ENCODE data around the gene SLC25A20. TPM values are rescaled to one million over a fixed set of nuclear protein-coding genes. Genes with fewer than 3 reads are reported as not detected.

Gene SLC25A20
- total and polyA plus RNA-seq, 3 experiments from 2014 or later = 29.1 to 40.1 (median 31.5) TPM

GRCh38 chr3:48896936-48897335, 1.7 kb downstream of the SLC25A20 start:
- Mint-ChIP-seq H3K4me3 (peak overlapping the region; percentile 57 to 99 (median 78)), H3K4me1 (peaks cover 37 to 62% (median 46%) of the 10 kb centered on the region in 3 donors), H3K9me3 (no peaks in the 10 kb centered on the region), H3K36me3 (peaks cover 0 to 14% (median 2%) of the 10 kb centered on the region in 3 donors), H3K27me3 (no peaks in the 10 kb centered on the region), H3K27ac (peak overlapping the region in 7 of 8 donors; percentile 81 to 96 (median 91))
- Histone ChIP-seq H3K4me3 (ENCODE audit: low read length) (no peak overlapping the region), H3K4me1 (ENCODE audit: insufficient read depth, low read length) (peaks cover 38% of the 10 kb centered on the region), H3K36me3 (ENCODE audit: insufficient read depth, low read length) (no peaks in the 10 kb centered on the region), H3K27ac (ENCODE audit: low read depth, low read length) (no peak overlapping the region), H3K9me3 (ENCODE audit: low read length) (no peaks in the 10 kb centered on the region), H3K27me3 (ENCODE audit: insufficient read depth, low read length, poor library complexity, severe bottlenecking) (no peaks in the 10 kb centered on the region)
- no peak for DNase-seq
- ChIA-PET CTCF (interaction anchor here (0.6 to 3.2 kb wide), 5 partner anchors 9 to 155 kb away, joined by 3 to 22 read pairs (median 8); partner anchors contain the start of genes ARIH2 and PRKAR2A), POLR2A (interaction anchor here (0.7 to 1.0 kb wide), 2 partner anchors 199 to 1672 kb away, joined by 3 to 6 read pairs; no protein-coding TSS in a partner anchor)

DNA sequence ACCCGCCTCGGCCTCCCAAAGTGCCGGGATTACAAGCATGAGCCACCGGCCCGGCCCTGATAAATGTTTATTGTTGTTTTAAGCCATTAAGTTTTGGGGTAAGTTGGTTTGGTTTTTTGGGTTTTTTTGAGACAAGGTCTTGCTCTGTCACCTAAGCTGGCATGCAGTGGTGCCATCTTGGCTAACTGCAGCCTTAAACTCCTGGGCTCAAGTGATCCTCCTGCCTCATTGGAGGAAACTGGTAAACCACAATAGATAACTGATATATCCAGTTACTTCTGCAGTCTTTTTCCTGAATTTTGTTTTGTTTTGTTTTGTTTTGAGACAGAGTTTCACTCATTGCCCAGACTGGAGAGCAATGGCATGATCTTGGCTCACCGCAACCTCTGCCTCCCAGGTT, 4.2 kb downstream of the SLC25A20 start:
- no peaks in the 10 kb centered on the region for H3K9me3 ChIP-seq (ENCODE audit: low read length)
- ChIA-PET CTCF (interaction anchor here (0.7 kb wide), 1 partner anchor 38 kb away, joined by 5 read pairs; no protein-coding TSS in a partner anchor), POLR2A (no interaction called here)
- H3K4me1 ChIP-seq (ENCODE audit: insufficient read depth, low read length) = peaks cover 31% of the 10 kb centered on the region
- Mint-ChIP-seq H3K36me3 (peaks cover 0 to 31% (median 10%) of the 10 kb centered on the region in 3 donors), H3K27ac (peak overlapping the region in 1 of 8 donors; percentile 93), H3K4me1 (peaks cover 35 to 56% (median 39%) of the 10 kb centered on the region in 3 donors), H3K4me3 (no peak overlapping the region), H3K27me3 (no peaks in the 10 kb centered on the region), H3K9me3 (no peaks in the 10 kb centered on the region)
- no peak overlapping the region for H3K27ac ChIP-seq (ENCODE audit: low read depth, low read length)
- no peak overlapping the region for H3K4me3 ChIP-seq (ENCODE audit: low read length)
- no peaks in the 10 kb centered on the region for H3K36me3 ChIP-seq (ENCODE audit: insufficient read depth, low read length)
- H3K27me3 ChIP-seq (ENCODE audit: insufficient read depth, low read length, poor library complexity, severe bottlenecking) = no peaks in the 10 kb centered on the region
- no peak for DNase-seq

DNA sequence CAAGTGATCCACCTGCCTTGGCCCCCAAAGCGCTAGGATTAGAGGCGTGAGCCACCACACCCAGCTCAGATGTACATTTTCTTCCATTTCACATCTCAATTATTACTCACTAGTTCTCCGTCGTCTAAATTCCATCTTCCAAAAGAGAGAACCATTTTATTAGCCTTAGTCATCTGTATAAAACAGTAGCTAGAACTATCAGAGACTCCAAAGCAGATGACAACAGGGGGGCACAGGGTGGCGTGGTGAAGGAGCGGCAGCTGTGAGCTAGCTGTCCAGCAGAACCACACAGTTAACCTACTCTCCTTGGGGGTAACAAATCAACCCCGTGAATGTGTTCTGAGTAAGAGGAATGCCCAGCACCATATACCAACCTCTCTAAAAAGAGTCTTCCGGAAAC, 7.1 kb downstream of the SLC25A20 start:
- no peak for DNase-seq
- CTCF ChIA-PET = no interaction called here
- POLR2A ChIA-PET = no interaction called here
- H3K9me3 ChIP-seq (ENCODE audit: low read length) = no peaks in the 10 kb centered on the region
- no peaks in the 10 kb centered on the region for H3K9me3 Mint-ChIP-seq
- H3K4me3 ChIP-seq (ENCODE audit: low read length) = no peak overlapping the region
- no peaks in the 10 kb centered on the region for H3K27me3 Mint-ChIP-seq
- no peak overlapping the region for H3K27ac Mint-ChIP-seq
- H3K4me3 Mint-ChIP-seq = no peak overlapping the region
- H3K4me1 Mint-ChIP-seq = peaks cover 16 to 39% (median 22%) of the 10 kb centered on the region in 3 donors
- no peaks in the 10 kb centered on the region for H3K36me3 ChIP-seq (ENCODE audit: insufficient read depth, low read length)
- peaks cover 0 to 40% (median 11%) of the 10 kb centered on the region in 3 donors for H3K36me3 Mint-ChIP-seq
- H3K27ac ChIP-seq (ENCODE audit: low read depth, low read length) = no peak overlapping the region
- H3K4me1 ChIP-seq (ENCODE audit: insufficient read depth, low read length) = peaks cover 8% of the 10 kb centered on the region
- H3K27me3 ChIP-seq (ENCODE audit: insufficient read depth, low read length, poor library complexity, severe bottlenecking) = no peaks in the 10 kb centered on the region

DNA sequence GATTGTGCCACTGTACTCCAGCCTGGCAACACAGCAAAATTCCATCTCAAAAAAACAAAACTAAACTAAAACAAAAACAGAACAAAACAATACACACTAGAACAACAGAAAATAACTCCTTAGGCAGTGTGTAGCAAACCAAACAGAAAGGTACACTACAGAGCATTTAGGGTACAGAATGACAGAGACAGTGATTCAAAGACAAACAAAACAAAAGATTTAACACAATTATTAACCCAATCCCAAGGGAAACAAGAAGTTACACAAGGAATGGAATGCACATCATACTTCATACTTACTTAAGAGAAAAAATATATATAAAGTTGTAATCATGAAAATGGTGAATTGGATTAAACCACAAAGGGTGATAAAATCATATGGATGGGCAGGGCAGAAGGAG, 12.9 kb downstream of the SLC25A20 start:
- no peak overlapping the region for H3K4me3 Mint-ChIP-seq
- ChIA-PET POLR2A (no interaction called here), CTCF (no interaction called here)
- no peak for DNase-seq
- no peak overlapping the region for H3K27ac ChIP-seq (ENCODE audit: low read depth, low read length)
- no peaks in the 10 kb centered on the region for H3K9me3 ChIP-seq (ENCODE audit: low read length)
- H3K36me3 ChIP-seq (ENCODE audit: insufficient read depth, low read length) = no peaks in the 10 kb centered on the region
- H3K4me1 ChIP-seq (ENCODE audit: insufficient read depth, low read length) = no peaks in the 10 kb centered on the region
- H3K4me1 Mint-ChIP-seq = peaks cover 17 to 30% (median 22%) of the 10 kb centered on the region in 3 donors
- H3K27me3 ChIP-seq (ENCODE audit: insufficient read depth, low read length, poor library complexity, severe bottlenecking) = no peaks in the 10 kb centered on the region
- peaks cover 4 to 62% (median 14%) of the 10 kb centered on the region in 3 donors for H3K36me3 Mint-ChIP-seq
- no peaks in the 10 kb centered on the region for H3K9me3 Mint-ChIP-seq
- H3K27me3 Mint-ChIP-seq = no peaks in the 10 kb centered on the region
- peak overlapping the region in 1 of 8 donors; percentile 38 for H3K27ac Mint-ChIP-seq
- no peak overlapping the region for H3K4me3 ChIP-seq (ENCODE audit: low read length)

DNA sequence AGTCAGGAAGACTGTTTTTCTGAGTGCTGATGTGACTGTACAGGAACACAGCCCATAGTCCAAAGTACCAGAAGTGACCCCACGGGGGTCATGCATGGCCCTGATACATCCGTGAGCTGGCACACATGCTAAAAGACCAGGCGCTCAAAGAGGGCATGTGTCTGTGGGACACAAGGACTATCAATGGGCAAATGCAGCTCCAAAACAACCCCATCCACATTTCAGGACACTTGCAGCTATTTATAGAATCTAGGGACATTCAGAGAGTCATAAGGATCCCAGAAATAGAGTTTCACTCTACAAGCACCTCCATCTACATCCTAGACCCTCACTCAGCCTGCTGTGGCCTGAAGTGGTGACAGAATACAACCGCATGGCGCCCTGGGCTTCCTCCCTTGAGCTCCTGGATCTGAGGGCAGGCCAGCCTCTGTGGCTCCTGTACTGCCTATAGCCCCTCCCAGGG, 17.0 kb downstream of the SLC25A20 start:
- Histone ChIP-seq H3K9me3 (ENCODE audit: low read length) (no peaks in the 10 kb centered on the region), H3K36me3 (ENCODE audit: insufficient read depth, low read length) (no peaks in the 10 kb centered on the region), H3K4me3 (ENCODE audit: low read length) (no peak overlapping the region), H3K27ac (ENCODE audit: low read depth, low read length) (no peak overlapping the region), H3K27me3 (ENCODE audit: insufficient read depth, low read length, poor library complexity, severe bottlenecking) (no peaks in the 10 kb centered on the region), H3K4me1 (ENCODE audit: insufficient read depth, low read length) (no peaks in the 10 kb centered on the region)
- ChIA-PET POLR2A (no interaction called here), CTCF (interaction anchor here (1.0 kb wide), 1 partner anchor 195 kb away, joined by 3 read pairs; no protein-coding TSS in a partner anchor)
- H3K4me1 Mint-ChIP-seq = peaks cover 10 to 25% (median 12%) of the 10 kb centered on the region in 3 donors
- no peak for DNase-seq
- peaks cover 4 to 67% (median 12%) of the 10 kb centered on the region in 3 donors for H3K36me3 Mint-ChIP-seq
- H3K9me3 Mint-ChIP-seq = no peaks in the 10 kb centered on the region
- H3K27ac Mint-ChIP-seq = peak overlapping the region in 2 of 8 donors; percentile 47 to 50
- H3K27me3 Mint-ChIP-seq = no peaks in the 10 kb centered on the region
- H3K4me3 Mint-ChIP-seq = no peak overlapping the region

- no peaks in the 10 kb centered on the region for H3K4me1 ChIP-seq (ENCODE audit: insufficient read depth, low read length)
- H3K4me3 Mint-ChIP-seq = no peak overlapping the region
- no peaks in the 10 kb centered on the region for H3K9me3 ChIP-seq (ENCODE audit: low read length)
- DNase-seq = no peak
- H3K36me3 Mint-ChIP-seq = peaks cover 4 to 68% (median 12%) of the 10 kb centered on the region in 3 donors
- H3K27me3 Mint-ChIP-seq = no peaks in the 10 kb centered on the region
- H3K9me3 Mint-ChIP-seq = no peaks in the 10 kb centered on the region
- ChIA-PET POLR2A (no interaction called here), CTCF (interaction anchor here (1.0 kb wide), 2 partner anchors 149 to 195 kb away, joined by 3 read pairs; no protein-coding TSS in a partner anchor)
- H3K36me3 ChIP-seq (ENCODE audit: insufficient read depth, low read length) = no peaks in the 10 kb centered on the region
- no peak overlapping the region for H3K4me3 ChIP-seq (ENCODE audit: low read length)
- H3K27me3 ChIP-seq (ENCODE audit: insufficient read depth, low read length, poor library complexity, severe bottlenecking) = no peaks in the 10 kb centered on the region
- H3K27ac Mint-ChIP-seq = peak overlapping the region in 5 of 8 donors; percentile 13 to 68 (median 21)
- H3K4me1 Mint-ChIP-seq = peaks cover 10 to 23% (median 11%) of the 10 kb centered on the region in 3 donors
- H3K27ac ChIP-seq (ENCODE audit: low read depth, low read length) = no peak overlapping the region
These were observed 17.7 kb downstream of the SLC25A20 start for GRCh38 chr3:48881006-48881405.

GRCh38 chr3:48879994-48880377, 18.7 kb downstream of the SLC25A20 start:
- Histone ChIP-seq H3K27ac (ENCODE audit: low read depth, low read length) (no peak overlapping the region), H3K4me1 (ENCODE audit: insufficient read depth, low read length) (no peaks in the 10 kb centered on the region), H3K36me3 (ENCODE audit: insufficient read depth, low read length) (no peaks in the 10 kb centered on the region), H3K27me3 (ENCODE audit: insufficient read depth, low read length, poor library complexity, severe bottlenecking) (no peaks in the 10 kb centered on the region), H3K9me3 (ENCODE audit: low read length) (no peaks in the 10 kb centered on the region), H3K4me3 (ENCODE audit: low read length) (no peak overlapping the region)
- POLR2A ChIA-PET = no interaction called here
- H3K9me3 Mint-ChIP-seq = no peaks in the 10 kb centered on the region
- H3K36me3 Mint-ChIP-seq = peaks cover 1 to 60% (median 10%) of the 10 kb centered on the region in 3 donors
- DNase-seq = no peak
- no peaks in the 10 kb centered on the region for H3K27me3 Mint-ChIP-seq
- peak overlapping the region in 2 of 8 donors; percentile 20 to 71 for H3K27ac Mint-ChIP-seq
- peaks cover 1 to 14% (median 7%) of the 10 kb centered on the region in 3 donors for H3K4me1 Mint-ChIP-seq
- CTCF ChIA-PET = no interaction called here
- H3K4me3 Mint-ChIP-seq = no peak overlapping the region

- Histone ChIP-seq H3K36me3 (ENCODE audit: insufficient read depth, low read length) (no peaks in the 10 kb centered on the region), H3K4me1 (ENCODE audit: insufficient read depth, low read length) (no peaks in the 10 kb centered on the region), H3K9me3 (ENCODE audit: low read length) (no peaks in the 10 kb centered on the region), H3K27ac (ENCODE audit: low read depth, low read length) (no peak overlapping the region), H3K27me3 (ENCODE audit: insufficient read depth, low read length, poor library complexity, severe bottlenecking) (no peaks in the 10 kb centered on the region), H3K4me3 (ENCODE audit: low read length) (no peak overlapping the region)
- POLR2A ChIA-PET = no interaction called here
- Mint-ChIP-seq H3K27me3 (no peaks in the 10 kb centered on the region), H3K27ac (peak overlapping the region in 4 of 8 donors; percentile 3 to 54 (median 30)), H3K36me3 (peaks cover 0 to 56% (median 7%) of the 10 kb centered on the region in 3 donors), H3K4me1 (peaks cover 0 to 11% (median 4%) of the 10 kb centered on the region in 3 donors), H3K4me3 (no peak overlapping the region), H3K9me3 (no peaks in the 10 kb centered on the region)
- CTCF ChIA-PET = no interaction called here
- no peak for DNase-seq
These were observed 19.2 kb downstream of the SLC25A20 start for GRCh38 chr3:48879307-48879993.
